Activated CD4-positive, alpha-beta T cell treated with anti-CD3 and anti-CD28 coated beads, Interleukin-2, amount 50 U/mL, for 4 hours (primary cell): Measurements from ENCODE around the gene MS4A1.
"Not testable (repeated sequence)": the region's sequence is repeated elsewhere in the genome, so short reads cannot be mapped to it uniquely, and the experiment has no call there.

ENCODE experiments used
- DNase-seq, 2 experiments: peaks; one replicate each; pipeline ENCODE4 v3.0.0-alpha.2; 2020

Gene MS4A1

GRCh38 chr11:60504219-60504905, 48.7 kb downstream of the MS4A1 start:
- DNase-seq: no peak

GRCh38 chr11:60509609-60510008, 54.0 kb downstream of the MS4A1 start:
- not testable (repeated sequence) for DNase-seq

- not testable (repeated sequence) for DNase-seq
Measured at GRCh38 chr11:60510209-60510608, 54.6 kb downstream of the MS4A1 start.

- DNase-seq: no peak
Measured at GRCh38 chr11:60511393-60511792, 55.7 kb downstream of the MS4A1 start.

GRCh38 chr11:60512651-60513225, 57.1 kb downstream of the MS4A1 start:
- no peak for DNase-seq

- no peak for DNase-seq
Measured at GRCh38 chr11:60513496-60514460, 58.1 kb downstream of the MS4A1 start.

GRCh38 chr11:60515144-60515855, 59.7 kb downstream of the MS4A1 start, which contains the start of gene MS4A13:
MS4A13 (plus strand) TSS chr11:60515392; CDS start chr11:60518084, 2,692 bp downstream.
- DNase-seq: no peak
